Neural cell (in vitro differentiated cells): ENCODE data around the gene CAPN8. TPM values are rescaled to one million over a fixed set of nuclear protein-coding genes. Genes with fewer than 3 reads are reported as not detected.

Experiments used
- H2AFZ ChIP-seq: fragments of 200-600, 300-800 bp; sonication (generic), shearing (Covaris generic); 2 replicates; pipeline ENCODE4 v1.6.0; 2014; ENCODE audit warnings: low read depth, mild to moderate bottlenecking, antibody characterized with exemption, low read length, moderate library complexity
- H3F3A ChIP-seq: fragments of 200-600 bp; shearing (Covaris generic); 2 replicates; pipeline ENCODE4 v1.6.1; 2016; ENCODE audit warnings: mild to moderate bottlenecking, moderate library complexity, mixed read lengths, antibody characterized with exemption, low read length; ENCODE audit not compliant: insufficient read depth, poor library complexity, severe bottlenecking
- H3K27ac ChIP-seq: fragments of 200-600, 300-800 bp; sonication (generic), shearing (Covaris generic); 2 replicates; pipeline ENCODE4 v1.5.1; 2014; ENCODE audit warnings: mild to moderate bottlenecking, low read length, moderate library complexity
- H3K27me3 ChIP-seq: fragments of 300-800, 200-600 bp; sonication (generic), shearing (Covaris generic); 2 replicates; pipeline ENCODE4 v1.6.0; 2014; ENCODE audit warnings: mild to moderate bottlenecking, low read depth, low read length, moderate library complexity; ENCODE audit not compliant: insufficient read depth
- H3K36me3 ChIP-seq: fragments of 300-800, 200-600 bp; sonication (generic), shearing (Covaris generic); 2 replicates; pipeline ENCODE4 v1.5.1; 2014; ENCODE audit warnings: mild to moderate bottlenecking, antibody characterized with exemption, low read length, moderate library complexity; ENCODE audit not compliant: insufficient read depth
- H3K4me2 ChIP-seq: fragments of 300-800, 200-600 bp; sonication (generic), shearing (Covaris generic); 2 replicates; pipeline ENCODE4 v1.6.0; 2014; ENCODE audit warnings: mild to moderate bottlenecking, low read length
- H3K4me3 ChIP-seq: fragments of 300-800, 200-600 bp; sonication (generic), shearing (Covaris generic); 2 replicates; pipeline ENCODE4 v1.5.1; 2014; ENCODE audit warnings: mild to moderate bottlenecking, low read length, moderate library complexity
- H3K79me2 ChIP-seq: fragments of 200-600 bp; shearing (Covaris generic); replicated peaks from 2 replicates; pipeline ENCODE4 v1.6.0; 2014; ENCODE audit warnings: mild to moderate bottlenecking, low read length, moderate library complexity; ENCODE audit not compliant: insufficient read depth
- H3K9ac ChIP-seq: fragments of 300-800, 200-600 bp; sonication (generic), shearing (Covaris generic); 2 replicates; pipeline ENCODE4 v1.6.1; 2016; ENCODE audit warnings: mild to moderate bottlenecking, low read length, mixed read lengths
- H3K9me2 ChIP-seq: fragments of 200-600 bp; shearing (Covaris generic); 2 replicates; pipeline ENCODE4 v1.6.1; 2016; ENCODE audit warnings: mild to moderate bottlenecking, low read length, mixed read lengths; ENCODE audit not compliant: insufficient read depth
- H3K9me3 ChIP-seq: fragments of 200-600, 300-800 bp; sonication (generic), shearing (Covaris generic); 2 replicates; pipeline ENCODE4 v1.6.1; 2016; ENCODE audit warnings: mild to moderate bottlenecking, mixed run types, low read length, moderate library complexity, mixed read lengths
- H4K20me1 ChIP-seq: fragments of 200-600 bp; shearing (Covaris generic); 2 replicates; pipeline ENCODE4 v1.6.1; 2016; ENCODE audit warnings: mild to moderate bottlenecking, mixed run types; ENCODE audit not compliant: insufficient read depth
- EP300 ChIP-seq: fragments of 450-650 bp; conservative IDR thresholded peaks from 2 replicates; pipeline ENCODE4 v1.6.1; 2014; ENCODE audit warnings: antibody characterized with exemption, mild to moderate bottlenecking, moderate library complexity; ENCODE audit not compliant: poor library complexity, severe bottlenecking
- EZH2 ChIP-seq: fragments of 200-600, 300-800 bp; shearing (Covaris generic), sonication (generic); IDR thresholded peaks from 2 replicates; pipeline ENCODE4 v1.6.1; 2014; ENCODE audit warnings: antibody characterized with exemption, low read length, borderline replicate concordance, mild to moderate bottlenecking; ENCODE audit not compliant: insufficient read depth, poor library complexity, severe bottlenecking
- MXI1 ChIP-seq: fragments of 450-650 bp; conservative IDR thresholded peaks from 2 replicates; pipeline ENCODE4 v1.6.1; 2014; ENCODE audit warnings: antibody characterized with exemption, mild to moderate bottlenecking; ENCODE audit not compliant: poor library complexity, severe bottlenecking
- POLR2AphosphoS5 ChIP-seq: IDR thresholded peaks from 2 replicates; pipeline ENCODE4 v1.6.1; 2012
- RAD21 ChIP-seq: fragments of 450-650 bp; conservative IDR thresholded peaks from 2 replicates; pipeline ENCODE4 v1.6.1; 2014; ENCODE audit warnings: antibody characterized with exemption, mild to moderate bottlenecking, moderate library complexity
- SMC3 ChIP-seq: fragments of 450-650 bp; conservative IDR thresholded peaks from 2 replicates; pipeline ENCODE4 v1.6.1; 2014; ENCODE audit warnings: antibody characterized with exemption, mild to moderate bottlenecking, moderate library complexity; ENCODE audit not compliant: poor library complexity
- TAF1 ChIP-seq: IDR thresholded peaks from 2 replicates; pipeline ENCODE4 v1.6.1; 2012; ENCODE audit warnings: low read depth
- polyA plus RNA-seq: library from polyadenylated mRNA; depleted of rRNA; stranded (reverse); fragments of >200 nt; gene quantifications from 2 replicates; pipeline ENCODE4 v1.2.3, GENCODE V29; 2014
- small RNA-seq, 3 experiments: library from RNA; depleted of rRNA; stranded (forward); fragments of <200 nt; gene quantifications; one replicate each; pipeline ENCODE3, GENCODE V24; 2012
- TF ChIP-seq, protein P1 (sequence below): IDR thresholded peaks from 2 replicates; pipeline ENCODE4 v1.6.1; 2012; ENCODE audit warnings: borderline replicate concordance
- TF ChIP-seq, protein P2 (sequence below): fragments of 450-650 bp; IDR thresholded peaks from 2 replicates; pipeline ENCODE4 v1.5.1; 2014; ENCODE audit warnings: antibody characterized with exemption, mild to moderate bottlenecking, moderate library complexity; ENCODE audit not compliant: poor library complexity, severe bottlenecking

Gene CAPN8
- polyA plus RNA-seq, 1 donor from 2014 or later: not detected

DNA sequence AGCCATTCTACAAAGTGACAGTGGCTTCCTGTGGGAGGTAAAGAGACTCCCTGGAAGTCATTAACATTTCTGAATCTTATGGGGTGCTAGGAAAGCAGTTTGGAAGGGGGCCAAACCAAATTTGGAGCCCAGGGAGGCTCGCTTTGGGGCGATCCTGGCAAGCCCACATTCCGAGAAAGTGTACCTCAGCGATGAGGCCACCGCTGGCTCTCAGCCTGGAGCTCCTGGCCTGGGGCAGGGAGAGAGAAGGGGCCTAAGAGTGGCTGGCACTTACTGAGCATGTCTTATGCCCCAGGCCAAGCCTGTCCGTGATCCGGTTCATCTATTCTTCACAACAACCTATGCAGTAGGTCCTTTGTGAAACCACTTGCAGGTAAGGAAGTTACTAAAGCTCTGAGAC, 173.5 kb downstream of the CAPN8 start:
- Histone ChIP-seq H3K9me2 (no peaks in the 10 kb centered on the region), H3K4me3 (no peak overlapping the region), H4K20me1 (no peaks in the 10 kb centered on the region), H3K4me2 (no peak overlapping the region), H3K9me3 (no peaks in the 10 kb centered on the region), H3F3A (no peaks in the 10 kb centered on the region), H3K36me3 (no peaks in the 10 kb centered on the region), H3K9ac (no peak overlapping the region), H3K27ac (no peak overlapping the region), H3K27me3 (no peaks in the 10 kb centered on the region), H3K79me2 (no peaks in the 10 kb centered on the region), H2AFZ (no peak overlapping the region)
- TF ChIP-seq MXI1 (no peak), TAF1 (no peak), POLR2AphosphoS5 (no peak), SMC3 (no peak), EP300 (no peak), EZH2 (no peak), RAD21 (no peak)
- TF ChIP-seq, protein P1, sequence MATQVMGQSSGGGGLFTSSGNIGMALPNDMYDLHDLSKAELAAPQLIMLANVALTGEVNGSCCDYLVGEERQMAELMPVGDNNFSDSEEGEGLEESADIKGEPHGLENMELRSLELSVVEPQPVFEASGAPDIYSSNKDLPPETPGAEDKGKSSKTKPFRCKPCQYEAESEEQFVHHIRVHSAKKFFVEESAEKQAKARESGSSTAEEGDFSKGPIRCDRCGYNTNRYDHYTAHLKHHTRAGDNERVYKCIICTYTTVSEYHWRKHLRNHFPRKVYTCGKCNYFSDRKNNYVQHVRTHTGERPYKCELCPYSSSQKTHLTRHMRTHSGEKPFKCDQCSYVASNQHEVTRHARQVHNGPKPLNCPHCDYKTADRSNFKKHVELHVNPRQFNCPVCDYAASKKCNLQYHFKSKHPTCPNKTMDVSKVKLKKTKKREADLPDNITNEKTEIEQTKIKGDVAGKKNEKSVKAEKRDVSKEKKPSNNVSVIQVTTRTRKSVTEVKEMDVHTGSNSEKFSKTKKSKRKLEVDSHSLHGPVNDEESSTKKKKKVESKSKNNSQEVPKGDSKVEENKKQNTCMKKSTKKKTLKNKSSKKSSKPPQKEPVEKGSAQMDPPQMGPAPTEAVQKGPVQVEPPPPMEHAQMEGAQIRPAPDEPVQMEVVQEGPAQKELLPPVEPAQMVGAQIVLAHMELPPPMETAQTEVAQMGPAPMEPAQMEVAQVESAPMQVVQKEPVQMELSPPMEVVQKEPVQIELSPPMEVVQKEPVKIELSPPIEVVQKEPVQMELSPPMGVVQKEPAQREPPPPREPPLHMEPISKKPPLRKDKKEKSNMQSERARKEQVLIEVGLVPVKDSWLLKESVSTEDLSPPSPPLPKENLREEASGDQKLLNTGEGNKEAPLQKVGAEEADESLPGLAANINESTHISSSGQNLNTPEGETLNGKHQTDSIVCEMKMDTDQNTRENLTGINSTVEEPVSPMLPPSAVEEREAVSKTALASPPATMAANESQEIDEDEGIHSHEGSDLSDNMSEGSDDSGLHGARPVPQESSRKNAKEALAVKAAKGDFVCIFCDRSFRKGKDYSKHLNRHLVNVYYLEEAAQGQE: no peak
- TF ChIP-seq, protein P2, sequence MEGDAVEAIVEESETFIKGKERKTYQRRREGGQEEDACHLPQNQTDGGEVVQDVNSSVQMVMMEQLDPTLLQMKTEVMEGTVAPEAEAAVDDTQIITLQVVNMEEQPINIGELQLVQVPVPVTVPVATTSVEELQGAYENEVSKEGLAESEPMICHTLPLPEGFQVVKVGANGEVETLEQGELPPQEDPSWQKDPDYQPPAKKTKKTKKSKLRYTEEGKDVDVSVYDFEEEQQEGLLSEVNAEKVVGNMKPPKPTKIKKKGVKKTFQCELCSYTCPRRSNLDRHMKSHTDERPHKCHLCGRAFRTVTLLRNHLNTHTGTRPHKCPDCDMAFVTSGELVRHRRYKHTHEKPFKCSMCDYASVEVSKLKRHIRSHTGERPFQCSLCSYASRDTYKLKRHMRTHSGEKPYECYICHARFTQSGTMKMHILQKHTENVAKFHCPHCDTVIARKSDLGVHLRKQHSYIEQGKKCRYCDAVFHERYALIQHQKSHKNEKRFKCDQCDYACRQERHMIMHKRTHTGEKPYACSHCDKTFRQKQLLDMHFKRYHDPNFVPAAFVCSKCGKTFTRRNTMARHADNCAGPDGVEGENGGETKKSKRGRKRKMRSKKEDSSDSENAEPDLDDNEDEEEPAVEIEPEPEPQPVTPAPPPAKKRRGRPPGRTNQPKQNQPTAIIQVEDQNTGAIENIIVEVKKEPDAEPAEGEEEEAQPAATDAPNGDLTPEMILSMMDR: no peak

Small RNA genes lying within 50 kb of the gene (small RNA-seq; reads per million reads assigned to genes)
- gene RNU6-1248P (0 reads per million in 3 experiments), gene SNRPEP10 (0 reads per million in 3 experiments)

Other genes starting within 250 kb of the CAPN8 start
- gene CAPN2, start 46.8 kb upstream of the CAPN8 start, polyA plus RNA-seq: 58.8 and 62.6 TPM in 2 replicates
- gene TP53BP2, start 180.2 kb upstream of the CAPN8 start, polyA plus RNA-seq: 25.2 and 41.4 TPM in 2 replicates